GM19455 (cell line): ENCODE measurements around the gene ZNF609.

Source experiments
- ATAC-seq: cut with Tn5 transposase; IDR thresholded peaks from one replicate; pipeline ENCODE4 v1.9.1; 2021; ENCODE audit not compliant: unreplicated experiment

Gene ZNF609

DNA sequence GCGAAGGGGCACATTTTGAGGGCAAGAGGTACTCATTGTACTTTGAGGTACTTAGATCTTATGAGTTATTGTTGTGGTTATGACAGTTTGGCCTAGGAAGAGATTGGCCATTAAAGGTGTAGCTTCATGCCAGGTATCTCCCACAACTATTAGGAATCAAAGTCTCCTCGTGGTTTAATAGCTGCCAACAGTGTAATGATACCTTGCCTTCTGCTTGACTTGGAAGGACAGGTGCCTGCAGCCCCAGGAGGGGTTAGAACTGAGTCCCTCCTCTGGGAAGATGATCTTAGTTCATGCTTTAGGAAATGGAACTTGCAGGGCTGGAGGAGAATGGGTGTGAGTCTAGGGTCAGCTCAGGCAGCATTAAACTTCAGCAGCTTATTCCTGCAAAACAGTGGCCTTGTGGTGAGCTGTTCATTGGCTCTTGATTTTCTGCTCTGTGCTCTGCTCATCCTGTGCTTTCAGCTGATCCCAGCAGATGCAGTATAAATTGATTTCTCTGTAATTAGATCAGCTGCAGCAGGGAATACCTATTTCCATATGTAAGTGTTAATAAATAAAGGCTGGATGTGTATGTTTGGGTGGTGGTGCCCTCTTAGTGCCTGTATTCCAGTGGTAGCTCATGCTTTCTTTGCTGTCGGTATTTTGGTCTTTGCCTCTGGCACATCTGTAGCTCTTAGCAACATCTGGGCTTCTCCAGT is 40.5 kb downstream of the ZNF609 start:
- no peak for ATAC-seq

DNA sequence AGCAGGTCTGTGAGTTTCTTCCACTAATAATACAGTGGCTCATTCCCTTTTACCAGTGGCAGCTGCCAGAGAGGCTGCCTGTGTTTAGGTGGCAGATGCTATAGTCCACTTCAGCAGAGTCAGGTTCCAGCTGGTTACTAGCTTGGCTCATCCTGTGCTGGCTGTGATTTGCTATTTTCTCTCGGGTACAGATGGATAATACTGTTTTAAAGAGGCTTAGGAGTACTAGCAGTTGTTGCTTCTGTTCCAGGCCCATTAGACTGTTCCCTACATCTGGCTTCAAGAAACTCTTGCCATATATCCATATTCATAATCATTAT is 41.0 kb downstream of the ZNF609 start:
- ATAC-seq = no peak

DNA sequence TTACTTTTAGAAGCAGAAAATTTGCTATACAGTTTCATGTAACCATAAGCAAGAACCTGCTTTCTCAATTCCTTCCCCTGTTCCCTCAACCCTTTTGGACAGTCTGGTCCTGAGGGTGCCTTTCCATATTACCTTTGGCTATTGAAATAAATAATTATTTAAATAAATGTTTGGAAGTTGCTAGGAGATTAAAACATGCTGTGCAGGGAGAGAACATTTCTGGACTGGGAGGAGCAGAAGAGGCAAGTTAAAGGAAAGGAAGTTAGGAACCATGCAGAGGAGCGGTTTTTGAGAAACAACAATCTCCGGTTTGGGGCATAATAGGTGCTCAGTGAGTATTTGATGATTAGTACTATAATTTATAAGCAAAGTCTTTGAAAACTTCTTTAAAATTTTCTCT is 41.8 kb downstream of the ZNF609 start:
- no peak for ATAC-seq

DNA sequence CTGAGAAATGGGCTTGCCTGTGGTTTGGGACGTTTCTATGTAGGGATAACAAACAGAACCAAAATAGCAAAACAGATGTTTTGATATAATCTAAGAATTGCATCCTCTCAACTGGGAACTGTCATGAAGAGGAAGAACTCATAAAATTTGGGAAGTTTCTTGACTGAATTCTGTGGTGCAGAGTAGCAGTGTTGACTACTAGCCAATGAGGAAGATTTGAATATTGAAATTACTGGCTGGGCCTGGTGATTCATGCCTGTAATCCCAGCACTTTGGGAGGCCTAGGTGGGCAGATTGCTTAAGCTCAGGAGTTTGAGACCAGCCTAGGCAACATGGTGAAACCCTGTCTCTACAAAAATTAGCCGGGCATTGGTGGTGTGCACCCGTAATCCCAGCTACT is 42.2 kb downstream of the ZNF609 start:
- no peak for ATAC-seq

DNA sequence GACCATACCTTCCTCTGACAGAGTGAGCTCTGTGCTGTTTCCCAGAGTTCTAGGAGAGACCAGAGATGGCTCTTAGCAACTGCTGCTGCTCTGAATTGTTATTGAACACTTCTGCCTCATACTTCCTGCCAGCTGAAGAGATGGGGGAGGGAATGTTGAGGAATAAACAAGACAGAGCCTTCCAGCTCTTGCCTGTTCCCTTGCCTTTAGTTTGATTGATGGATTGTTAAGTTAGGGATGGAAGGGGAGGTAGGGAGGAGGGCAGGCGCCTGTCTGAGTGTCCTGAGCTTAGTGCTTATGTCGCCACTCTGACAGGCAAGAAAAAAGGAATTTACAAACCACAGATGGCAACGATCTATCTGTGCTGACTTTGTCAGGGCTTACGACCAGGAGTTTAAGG is 42.8 kb downstream of the ZNF609 start:
- no peak for ATAC-seq

DNA sequence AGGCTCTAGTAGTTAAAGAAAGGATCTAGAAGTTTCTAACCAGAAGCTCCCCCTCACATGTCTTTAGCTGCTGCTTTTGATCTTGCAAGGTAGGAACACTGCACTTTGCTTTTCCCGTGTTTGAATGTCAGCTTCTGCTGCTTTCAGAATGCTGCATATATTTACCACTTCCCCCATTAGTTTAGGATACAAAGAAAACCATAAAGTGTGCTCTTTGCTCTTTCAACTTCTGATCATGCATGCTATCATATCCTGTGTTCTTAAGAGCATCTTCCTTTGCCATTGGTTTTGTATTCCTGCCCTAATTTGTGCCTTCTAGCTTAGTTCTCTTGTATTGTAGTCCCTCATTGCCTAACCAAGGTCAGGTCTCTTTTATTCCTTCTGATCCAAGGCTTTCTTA is 43.3 kb downstream of the ZNF609 start:
- ATAC-seq = no peak

DNA sequence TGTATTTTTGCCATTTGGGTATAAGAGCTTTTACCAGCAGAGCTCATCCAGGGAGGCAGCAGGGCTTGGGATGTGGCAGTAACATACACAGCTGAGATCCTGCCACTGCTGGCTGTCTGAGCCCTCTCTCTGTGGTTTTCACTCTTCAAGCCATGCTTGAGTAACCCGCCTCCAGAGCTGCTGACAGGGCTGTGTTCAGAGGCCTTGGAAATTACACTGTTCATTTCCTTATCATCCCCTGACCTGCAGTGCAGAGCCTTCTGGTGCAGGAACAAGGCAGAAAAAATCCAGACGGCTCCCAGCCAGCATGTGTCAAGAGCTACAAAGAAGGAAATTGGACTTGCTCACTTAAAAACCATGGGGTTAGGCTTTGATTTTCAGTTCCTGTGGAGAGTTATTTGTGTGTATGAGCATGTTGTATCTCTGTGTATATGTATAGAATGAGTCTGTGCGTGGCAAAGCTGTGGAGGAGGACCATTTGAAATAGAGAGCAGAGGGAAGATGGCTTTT is 47.0 kb downstream of the ZNF609 start:
- ATAC-seq = peak; percentile 72

DNA sequence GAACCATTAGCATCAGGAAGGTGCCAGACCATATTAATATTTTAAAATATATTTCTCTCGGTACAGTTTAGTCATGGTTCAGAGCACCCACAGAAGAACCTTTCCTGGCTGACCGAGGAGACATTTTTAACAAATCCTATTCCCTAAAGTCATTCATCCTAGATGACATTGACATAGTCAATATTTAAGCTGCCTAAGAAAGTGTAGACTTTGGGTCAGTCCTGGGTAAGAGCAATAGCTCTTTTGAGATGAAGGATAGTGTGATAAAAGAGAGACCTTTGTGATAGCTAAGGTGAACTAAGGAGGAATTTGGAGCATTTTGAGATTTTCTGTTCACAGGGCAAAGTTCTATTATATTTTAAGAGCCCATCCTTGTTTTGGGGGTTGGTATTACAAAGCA is 47.5 kb downstream of the ZNF609 start:
- peak; percentile 15 for ATAC-seq

DNA sequence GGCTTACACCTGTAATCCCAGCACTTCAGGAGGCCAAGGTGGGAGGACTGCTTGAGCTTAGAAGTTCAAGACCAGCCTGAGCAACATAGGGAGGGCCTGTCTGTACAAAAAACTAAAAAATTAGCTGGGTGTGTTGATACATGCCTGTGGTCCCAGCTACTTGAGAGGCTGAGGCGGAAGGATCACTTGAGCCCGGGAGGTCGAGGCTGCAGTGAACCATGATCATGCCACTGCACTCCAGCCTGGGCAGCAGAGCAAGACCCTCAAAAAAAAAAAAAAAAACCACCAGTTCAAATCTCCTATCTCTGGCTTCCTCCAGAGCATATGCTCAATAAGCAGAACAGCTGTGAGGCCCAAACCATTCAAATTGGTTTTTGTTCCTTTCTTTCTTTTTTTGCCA is 53.4 kb downstream of the ZNF609 start:
- ATAC-seq = no peak

DNA sequence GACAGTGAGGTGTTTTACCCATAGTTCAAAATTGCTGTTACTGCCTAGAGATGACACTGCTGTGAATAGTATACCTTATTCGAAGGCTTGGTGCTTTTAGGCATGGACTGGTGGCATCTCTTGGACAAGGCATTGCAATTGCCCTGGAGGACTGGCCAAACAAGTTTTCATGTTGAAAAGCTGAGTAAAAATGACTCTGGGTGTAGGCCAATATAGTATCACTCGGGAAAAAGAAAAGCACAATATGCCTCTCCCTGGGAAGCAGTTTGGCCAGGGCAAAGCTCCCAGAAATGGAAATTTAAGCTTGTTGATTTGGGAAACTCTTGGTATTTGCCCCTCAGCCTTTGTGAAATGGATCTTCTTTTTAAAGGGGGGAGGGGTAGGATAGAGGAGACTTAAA is 54.8 kb downstream of the ZNF609 start:
- ATAC-seq = no peak

DNA sequence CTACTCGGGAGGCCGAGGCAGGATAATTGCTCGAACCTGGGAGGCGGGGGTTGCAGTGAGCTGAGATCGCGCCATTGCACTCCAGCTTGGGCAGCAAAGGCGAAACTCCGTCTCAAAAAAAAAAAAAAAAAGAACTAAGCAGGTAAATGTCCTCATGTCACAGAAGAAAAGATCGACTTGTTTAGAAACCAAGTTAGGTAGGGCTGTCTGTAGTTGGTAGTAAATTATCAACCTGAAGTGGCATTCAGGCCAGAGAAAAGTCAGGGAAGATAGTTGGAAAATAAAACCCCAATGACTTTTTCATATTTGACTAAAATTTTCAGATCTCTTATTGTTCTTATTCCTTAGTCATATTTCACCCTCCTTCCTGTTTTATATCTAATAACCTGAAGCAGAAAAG is 55.4 kb downstream of the ZNF609 start:
- ATAC-seq = no peak

DNA sequence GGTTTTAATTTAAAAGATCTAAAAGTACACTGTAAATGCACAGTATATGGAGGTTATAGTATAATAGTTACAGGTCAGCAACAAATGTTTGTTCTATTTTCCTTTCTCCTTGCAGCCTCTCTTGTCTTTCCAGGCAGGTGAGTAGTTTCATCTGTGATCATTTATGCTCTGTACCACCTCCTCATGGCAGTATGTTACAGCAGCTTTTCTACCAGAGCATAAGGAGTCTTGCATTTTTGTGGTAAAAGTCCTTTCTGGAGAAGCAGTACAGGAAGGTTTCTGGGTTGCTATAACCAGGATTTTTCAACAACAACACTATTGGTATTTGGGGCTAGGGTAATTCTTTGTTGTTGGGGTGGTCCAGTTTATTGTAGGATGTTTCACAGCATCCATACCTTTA is 59.5 kb downstream of the ZNF609 start:
- ATAC-seq = no peak

DNA sequence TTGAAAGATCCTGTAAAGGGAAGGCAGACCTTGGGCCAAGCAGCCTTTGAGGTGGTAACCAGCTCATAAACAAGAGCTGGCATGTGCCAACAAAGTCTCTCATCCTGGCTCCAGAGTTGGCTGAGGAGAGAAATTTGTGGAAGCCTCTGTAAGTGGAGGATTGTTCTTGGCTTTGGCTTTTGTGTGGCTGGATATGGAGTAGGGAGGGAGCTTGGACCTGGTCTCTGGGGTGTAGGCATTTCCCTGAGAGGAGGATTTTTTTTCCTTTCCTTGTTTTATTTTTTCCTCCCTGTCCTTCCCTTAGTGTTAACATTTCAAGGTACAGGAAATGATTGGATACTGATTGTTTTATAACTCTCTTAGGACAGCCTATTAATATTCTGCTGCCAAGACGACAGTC is 60.8 kb downstream of the ZNF609 start:
- no peak for ATAC-seq

DNA sequence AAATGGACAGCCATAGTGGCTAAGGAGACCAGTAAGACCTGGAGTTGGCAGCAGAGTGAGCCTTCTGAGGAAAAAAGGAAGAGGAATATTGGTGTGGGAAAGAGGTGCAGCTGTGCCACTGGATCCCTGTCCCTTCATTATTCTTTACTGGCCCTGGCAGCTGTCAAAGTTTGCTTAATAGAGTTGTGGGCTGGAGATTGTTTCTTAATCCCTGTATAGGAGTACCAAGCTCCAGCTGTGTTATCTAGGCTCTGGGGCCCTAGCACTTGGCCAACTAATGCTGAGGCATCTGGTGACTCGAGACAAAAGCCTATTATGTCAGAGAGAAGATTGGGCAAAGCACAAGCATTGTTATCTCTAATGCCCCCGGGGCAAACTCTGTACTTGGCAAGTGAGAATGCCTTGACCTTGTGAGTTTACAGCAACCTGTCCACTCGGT is 61.4 kb downstream of the ZNF609 start:
- no peak for ATAC-seq

DNA sequence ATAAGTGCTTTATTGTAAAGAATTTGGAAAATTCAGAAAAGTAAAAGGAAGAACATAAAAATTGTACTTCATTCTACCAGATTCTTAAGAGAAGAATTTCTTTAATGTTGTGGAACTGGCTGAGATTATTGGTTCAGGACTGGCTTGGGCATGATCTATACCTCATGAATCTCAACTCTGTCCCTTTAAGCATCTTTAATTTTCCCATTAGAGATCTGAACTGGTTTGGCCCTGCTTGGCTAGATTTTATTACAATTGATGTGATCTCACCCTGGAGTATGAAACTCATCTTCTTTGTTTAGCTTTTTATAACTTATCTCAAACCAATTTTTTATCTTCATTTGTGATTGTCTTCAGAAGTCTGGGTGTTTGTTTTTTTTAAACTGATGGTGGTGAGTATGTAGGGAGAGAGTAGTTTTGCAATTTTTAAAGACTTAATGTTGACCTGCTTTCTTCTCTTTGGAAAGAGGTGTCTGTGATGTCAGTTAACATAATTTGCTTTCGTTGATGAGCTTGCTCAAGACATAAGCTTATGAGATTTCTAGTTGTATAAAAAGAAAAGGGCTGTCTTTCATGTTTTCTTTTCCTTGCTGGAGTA is 61.9 kb downstream of the ZNF609 start:
- ATAC-seq = no peak

DNA sequence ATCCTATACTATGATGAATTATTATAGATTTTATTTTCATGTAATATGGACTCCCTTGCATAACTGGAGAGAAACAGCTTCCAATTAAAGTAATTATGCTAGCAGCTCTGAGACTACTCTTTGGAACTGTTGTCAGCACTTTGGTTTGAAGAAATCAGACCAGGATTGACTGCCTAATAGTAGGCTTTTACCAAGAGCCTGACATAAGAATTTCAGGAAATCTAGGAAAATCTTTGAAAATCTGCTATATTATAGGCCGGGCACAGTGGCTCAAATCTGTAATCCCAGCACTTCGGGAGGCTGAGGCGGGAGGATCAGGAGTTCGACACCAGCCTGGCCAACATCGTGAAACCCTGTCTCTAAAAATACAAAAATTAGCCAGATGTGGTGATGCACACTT is 62.9 kb downstream of the ZNF609 start:
- no peak for ATAC-seq

DNA sequence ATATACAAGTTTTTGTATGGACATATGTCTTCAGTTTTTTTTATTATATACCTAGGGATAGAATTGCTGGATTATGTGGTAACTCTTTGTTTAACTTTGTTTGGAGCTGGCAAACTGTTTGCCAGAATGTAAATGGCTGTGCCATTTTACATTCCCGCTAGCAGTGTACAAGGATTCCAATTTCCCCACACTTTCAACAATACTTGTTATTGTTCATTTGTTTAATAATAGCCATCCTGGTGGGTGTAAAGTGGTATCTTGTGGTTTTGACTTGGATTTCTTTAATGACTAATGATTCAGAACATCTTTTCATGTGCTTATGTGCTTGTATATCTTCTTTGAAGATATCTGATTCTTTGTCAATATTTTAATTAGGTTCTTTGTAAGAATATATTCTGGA is 64.4 kb downstream of the ZNF609 start:
- ATAC-seq = no peak

DNA sequence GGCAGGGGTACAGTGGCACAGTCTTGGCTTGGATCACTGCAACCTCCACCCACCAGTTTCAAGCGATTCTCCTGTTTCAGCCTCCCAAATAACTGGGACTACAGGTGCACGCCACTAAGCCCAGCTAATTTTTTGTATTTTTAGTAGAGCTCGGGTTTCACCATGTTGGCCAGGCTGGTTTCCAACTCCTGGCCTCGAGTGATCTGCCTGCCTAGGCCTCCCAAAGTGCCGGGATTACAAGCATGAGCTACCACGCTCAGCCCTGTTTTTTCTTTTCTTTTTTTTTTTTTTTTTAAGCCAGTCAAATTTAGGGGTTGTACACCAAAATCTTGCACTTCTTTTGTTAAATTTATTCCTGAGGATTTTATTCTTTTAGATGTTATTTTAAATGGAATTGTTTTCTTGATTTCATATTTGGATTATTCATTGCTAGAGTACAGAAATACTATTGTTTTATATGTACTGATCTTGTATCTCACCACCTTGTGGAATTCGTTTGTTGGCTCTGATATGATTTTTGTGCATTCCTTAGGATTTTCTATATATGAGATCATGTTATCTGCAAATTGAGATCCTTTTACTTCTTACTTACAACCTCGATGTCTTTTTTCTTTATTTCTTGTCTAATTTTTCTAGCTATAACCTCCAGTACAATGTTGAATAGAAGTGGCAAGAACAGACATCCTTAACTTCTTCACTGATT is 65.6 kb downstream of the ZNF609 start:
- ATAC-seq = no peak

DNA sequence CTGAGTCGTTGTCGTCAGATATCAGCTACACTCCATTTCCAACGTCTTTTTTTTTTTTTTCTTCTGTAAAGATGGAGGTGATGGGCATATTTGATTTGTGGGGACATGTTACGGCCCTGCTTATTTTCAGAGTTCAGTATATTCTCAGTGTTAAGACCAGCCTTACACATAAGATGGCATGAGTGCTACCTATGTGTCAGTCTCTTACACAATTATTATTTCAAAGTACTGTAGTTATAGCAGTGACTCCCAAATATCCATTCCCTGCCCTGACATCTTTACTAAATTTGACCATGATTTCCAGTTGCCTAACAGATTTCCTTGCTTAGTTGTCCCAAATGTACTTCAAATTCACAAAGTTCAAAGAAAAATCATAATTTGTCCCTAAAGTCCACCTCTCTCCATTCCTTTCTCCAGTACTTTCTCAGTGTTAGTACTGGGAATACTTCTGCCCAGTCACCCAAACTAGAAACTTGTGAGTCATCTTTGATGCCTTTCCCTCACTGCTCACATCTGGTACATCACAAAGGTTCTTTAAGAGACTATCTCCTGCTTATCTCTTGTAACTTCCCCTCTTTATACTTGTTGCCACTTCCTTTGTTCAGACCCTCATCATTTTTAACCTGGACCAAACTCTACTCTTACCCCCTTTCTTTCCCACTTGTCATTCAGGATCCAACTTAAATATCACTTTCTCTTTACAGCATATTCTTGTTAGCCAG is 67.0 kb downstream of the ZNF609 start:
- ATAC-seq = no peak

DNA sequence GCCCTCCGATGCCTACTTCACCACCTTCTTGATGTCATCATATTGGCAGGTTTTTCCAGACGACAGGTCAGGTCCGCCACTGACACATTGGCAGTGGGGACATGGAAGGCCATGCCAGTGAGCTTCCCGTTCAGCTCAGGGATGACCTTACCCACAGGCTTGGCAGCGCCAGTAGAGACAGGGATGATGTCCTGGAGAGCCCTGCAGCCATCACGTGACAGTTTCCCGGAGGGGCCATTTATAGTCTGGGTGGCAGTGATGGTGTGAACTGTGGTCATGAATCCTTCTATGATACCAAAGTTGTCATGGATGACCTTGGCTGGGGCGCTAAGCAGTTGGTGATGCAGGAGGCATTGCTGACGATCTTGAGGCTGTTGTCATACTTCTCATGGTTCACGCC is 68.5 kb downstream of the ZNF609 start:
- ATAC-seq = no peak

DNA sequence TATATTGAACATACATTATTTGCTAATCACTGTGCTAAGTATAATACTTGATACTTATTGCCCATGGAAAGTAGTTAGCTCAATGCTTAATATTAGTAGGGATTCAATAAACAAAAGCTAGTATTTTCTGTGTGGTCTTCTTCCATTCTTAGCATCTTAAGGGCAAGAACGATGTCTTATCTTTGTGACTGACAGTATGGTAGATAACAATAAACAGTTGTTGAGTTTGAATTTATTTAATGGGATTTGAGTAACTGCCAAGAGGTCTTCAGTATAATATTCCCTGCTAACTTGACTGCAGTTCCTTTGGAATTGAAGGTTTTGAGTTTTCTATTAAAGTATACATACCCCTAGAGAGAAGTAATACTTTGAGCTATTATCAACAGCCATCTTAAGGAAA is 70.1 kb downstream of the ZNF609 start:
- no peak for ATAC-seq

DNA sequence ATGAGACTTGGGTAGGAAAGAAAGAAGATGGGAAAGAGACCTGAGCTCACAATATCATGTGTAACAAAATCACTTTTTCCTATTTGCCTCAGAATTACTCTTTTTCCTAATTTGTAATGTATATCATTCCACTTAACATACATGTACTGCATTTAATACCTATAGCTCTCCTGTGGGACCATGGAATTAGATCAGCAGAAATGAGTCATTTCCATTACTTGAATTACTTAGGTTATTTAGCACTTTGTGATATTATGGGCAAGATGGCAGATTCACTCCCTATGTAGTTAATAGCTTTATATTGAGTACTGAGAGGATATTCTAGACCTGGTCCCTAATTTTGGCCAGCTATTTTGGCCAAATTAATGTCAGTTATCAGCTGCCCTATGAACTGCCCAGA is 70.5 kb downstream of the ZNF609 start:
- no peak for ATAC-seq
